Measurements from ENCODE around the gene ADAMTS14. TPM values are rescaled to one million over a fixed set of nuclear protein-coding genes. Genes with fewer than 3 reads are reported as not detected.

Gene ADAMTS14
- total RNA-seq, 1 experiment from 2014 or later: 1.9 TPM

DNA sequence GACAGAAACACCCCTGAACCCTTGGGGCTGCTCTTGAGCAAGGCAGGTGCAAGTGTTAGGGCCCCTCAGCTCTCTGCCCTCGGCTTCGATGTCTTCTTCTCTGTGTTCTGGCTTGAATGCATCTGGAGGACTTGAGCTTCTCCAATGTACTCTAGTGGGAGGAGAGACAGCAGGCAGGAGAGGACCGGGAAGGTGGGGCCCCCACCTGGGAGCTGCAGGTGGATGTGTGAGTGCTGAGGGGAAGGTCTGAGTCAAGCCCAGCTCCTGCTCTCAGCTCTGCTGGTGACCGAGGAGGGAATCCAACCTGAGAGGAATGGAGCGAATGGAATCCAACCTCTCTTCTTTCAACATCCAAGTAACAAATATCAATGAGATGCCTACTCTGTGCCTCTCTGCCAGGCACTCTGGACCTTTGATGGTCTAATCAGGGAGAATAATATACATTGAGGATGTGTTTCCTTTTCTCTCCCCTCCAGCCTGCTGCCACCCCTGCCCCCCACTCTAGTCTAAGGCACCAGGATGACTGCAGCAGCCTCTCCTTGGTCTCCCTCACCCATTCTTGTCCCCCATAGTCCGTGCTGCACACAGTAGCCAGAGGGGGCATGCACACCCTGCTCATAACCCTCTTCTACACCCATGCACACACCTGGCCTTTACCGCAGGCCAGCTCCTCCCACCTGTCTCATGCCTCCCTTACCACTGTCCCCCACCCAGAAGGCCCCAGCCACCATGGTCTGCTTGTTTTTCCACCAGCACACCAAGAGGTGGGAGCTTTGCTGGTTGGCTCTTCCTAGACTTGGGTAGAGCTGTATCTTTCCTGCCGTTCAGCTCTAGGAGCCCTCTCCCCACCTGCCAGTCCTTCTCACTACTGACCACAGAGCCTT, 99.2 kb downstream of the ADAMTS14 start:
- DNase-seq: no peak
- Histone ChIP-seq H3K36me3 (ENCODE audit: low read depth) (no peaks in the 10 kb centered on the region), H3K27ac (no peak overlapping the region), H3F3A (ENCODE audit: insufficient read depth, low read depth) (no peaks in the 10 kb centered on the region), H3K4me2 (no peak overlapping the region), H3K9me2 (ENCODE audit: insufficient read depth) (no peaks in the 10 kb centered on the region), H3K4me1 (replicated peaks; ENCODE audit: insufficient read depth) (no peaks in the 10 kb centered on the region), H3K9me3 (ENCODE audit: insufficient read depth, low read depth) (peaks cover under 1% of the 10 kb centered on the region; the same call in 1 of the 2 replicates), H4K20me1 (ENCODE audit: insufficient read depth) (no peaks in the 10 kb centered on the region), H2AFZ (no peak overlapping the region), H3K27me3 (ENCODE audit: insufficient read depth, low read depth) (no peaks in the 10 kb centered on the region), H3K79me2 (ENCODE audit: low read depth) (no peaks in the 10 kb centered on the region), H3K4me3 (no peak overlapping the region)
- TF ChIP-seq EZH2 (IDR thresholded peaks at IDR 0.05; ENCODE audit: low read depth): no peak
- TF ChIP-seq, protein P1, sequence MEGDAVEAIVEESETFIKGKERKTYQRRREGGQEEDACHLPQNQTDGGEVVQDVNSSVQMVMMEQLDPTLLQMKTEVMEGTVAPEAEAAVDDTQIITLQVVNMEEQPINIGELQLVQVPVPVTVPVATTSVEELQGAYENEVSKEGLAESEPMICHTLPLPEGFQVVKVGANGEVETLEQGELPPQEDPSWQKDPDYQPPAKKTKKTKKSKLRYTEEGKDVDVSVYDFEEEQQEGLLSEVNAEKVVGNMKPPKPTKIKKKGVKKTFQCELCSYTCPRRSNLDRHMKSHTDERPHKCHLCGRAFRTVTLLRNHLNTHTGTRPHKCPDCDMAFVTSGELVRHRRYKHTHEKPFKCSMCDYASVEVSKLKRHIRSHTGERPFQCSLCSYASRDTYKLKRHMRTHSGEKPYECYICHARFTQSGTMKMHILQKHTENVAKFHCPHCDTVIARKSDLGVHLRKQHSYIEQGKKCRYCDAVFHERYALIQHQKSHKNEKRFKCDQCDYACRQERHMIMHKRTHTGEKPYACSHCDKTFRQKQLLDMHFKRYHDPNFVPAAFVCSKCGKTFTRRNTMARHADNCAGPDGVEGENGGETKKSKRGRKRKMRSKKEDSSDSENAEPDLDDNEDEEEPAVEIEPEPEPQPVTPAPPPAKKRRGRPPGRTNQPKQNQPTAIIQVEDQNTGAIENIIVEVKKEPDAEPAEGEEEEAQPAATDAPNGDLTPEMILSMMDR (conservative IDR thresholded peaks at IDR 0.05): no peak
- intact Hi-C loops (cut with micrococcal nuclease; ENCODE audit: unreplicated experiment): no loop called here
- no TSS peak for BruUV-seq (replicated peaks)
- ChIA-PET CTCF (no interaction called here), POLR2A (ENCODE audit: unreplicated experiment) (no interaction called here)

DNA sequence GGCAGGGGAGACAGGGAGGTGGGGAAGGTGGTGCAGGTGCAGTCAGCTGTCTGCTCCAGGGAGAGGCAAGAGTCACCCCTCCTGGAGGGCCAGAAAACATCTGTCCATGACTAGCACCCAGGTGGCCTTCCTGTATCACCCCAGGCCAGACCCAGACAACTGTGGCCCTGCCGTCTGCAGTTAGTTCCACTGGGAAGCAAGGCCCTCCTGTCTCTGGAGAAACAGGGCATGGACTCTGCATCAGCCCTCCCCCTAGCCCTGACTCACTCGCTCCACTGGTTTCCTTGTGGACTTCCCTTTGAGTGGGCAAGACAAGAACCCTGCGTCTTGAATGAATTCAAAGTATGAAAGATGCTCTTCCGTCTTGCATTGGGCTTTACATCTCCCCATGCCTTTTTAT, 100.3 kb downstream of the ADAMTS14 start:
- Histone ChIP-seq H3K27me3 (ENCODE audit: insufficient read depth, low read depth) (no peaks in the 10 kb centered on the region), H3K4me2 (no peak overlapping the region), H3K36me3 (ENCODE audit: low read depth) (no peaks in the 10 kb centered on the region), H3K4me3 (no peak overlapping the region), H3K4me1 (replicated peaks; ENCODE audit: insufficient read depth) (peaks cover 3% of the 10 kb centered on the region), H3F3A (ENCODE audit: insufficient read depth, low read depth) (no peaks in the 10 kb centered on the region; the same call in 1 of the 2 replicates), H3K79me2 (ENCODE audit: low read depth) (no peaks in the 10 kb centered on the region), H3K9me2 (ENCODE audit: insufficient read depth) (no peaks in the 10 kb centered on the region), H3K27ac (no peak overlapping the region), H4K20me1 (ENCODE audit: insufficient read depth) (no peaks in the 10 kb centered on the region), H3K9me3 (ENCODE audit: insufficient read depth, low read depth) (no peaks in the 10 kb centered on the region), H2AFZ (no peak overlapping the region)
- BruUV-seq (replicated peaks): no TSS peak
- CTCF ChIA-PET: no interaction called here
- TF ChIP-seq, protein P1 (conservative IDR thresholded peaks at IDR 0.05): no peak
- DNase-seq: no peak
- POLR2A ChIA-PET (ENCODE audit: unreplicated experiment): no interaction called here
- intact Hi-C loops (cut with micrococcal nuclease; ENCODE audit: unreplicated experiment): no loop called here

DNA sequence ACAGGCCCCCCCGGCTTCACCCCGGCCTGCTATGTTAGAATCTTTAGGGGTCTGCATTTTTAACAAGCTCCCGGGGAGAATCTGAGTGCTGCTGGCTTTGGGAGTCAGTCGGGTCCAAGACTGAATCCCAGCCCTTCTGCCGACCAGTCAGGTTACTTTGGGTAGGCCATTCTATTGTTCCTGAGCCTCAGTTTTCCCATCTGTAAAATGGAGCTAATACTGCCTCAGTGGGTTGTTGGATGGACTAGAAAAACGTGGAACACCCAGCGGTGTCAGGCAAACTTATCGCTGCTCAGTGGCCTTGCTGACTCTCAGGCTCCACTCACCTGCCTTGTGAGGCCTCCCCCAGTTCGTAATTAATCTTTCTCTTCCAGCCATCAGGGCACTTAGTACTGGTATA, 101.2 kb downstream of the ADAMTS14 start:
- H3K36me3 ChIP-seq (ENCODE audit: low read depth): no peaks in the 10 kb centered on the region
- BruUV-seq (replicated peaks): no TSS peak
- CTCF ChIA-PET: interaction anchor here (0.6 kb wide), 1 partner anchor 222 kb away, joined by 4 read pairs; no protein-coding TSS in a partner anchor

More for the DNA sequence above, 101.2 kb downstream of the ADAMTS14 start:
- DNase-seq: no peak
- Histone ChIP-seq H4K20me1 (ENCODE audit: insufficient read depth) (no peaks in the 10 kb centered on the region), H3K9me2 (ENCODE audit: insufficient read depth) (no peaks in the 10 kb centered on the region), H3K79me2 (ENCODE audit: low read depth) (no peaks in the 10 kb centered on the region), H3K4me3 (no peak overlapping the region), H3K4me2 (no peak overlapping the region), H2AFZ (no peak overlapping the region), H3K27ac (no peak overlapping the region), H3F3A (ENCODE audit: insufficient read depth, low read depth) (peaks cover under 1% of the 10 kb centered on the region), H3K27me3 (ENCODE audit: insufficient read depth, low read depth) (no peaks in the 10 kb centered on the region), H3K4me1 (replicated peaks; ENCODE audit: insufficient read depth) (peaks cover 11% of the 10 kb centered on the region), H3K9me3 (ENCODE audit: insufficient read depth, low read depth) (no peaks in the 10 kb centered on the region)
- intact Hi-C loops (cut with micrococcal nuclease; ENCODE audit: unreplicated experiment): no loop called here
- TF ChIP-seq, protein P1 (conservative IDR thresholded peaks at IDR 0.05): no peak
- TF ChIP-seq EZH2 (IDR thresholded peaks at IDR 0.05; ENCODE audit: low read depth): no peak
- POLR2A ChIA-PET (ENCODE audit: unreplicated experiment): interaction anchor here (0.6 kb wide), 1 partner anchor 296 kb away, joined by 6 read pairs; no protein-coding TSS in a partner anchor
